K562 (cell line): ENCODE measurements around the gene MAK. TPM values are rescaled to one million over a fixed set of nuclear protein-coding genes. Genes with fewer than 3 reads are reported as not detected.
A peak's percentile ranks its signal among the peaks of the same experiment; 100 is the strongest.
"Not testable (repeated sequence)": the region's sequence is repeated elsewhere in the genome, so short reads cannot be mapped to it uniquely, and the experiment has no call there.

ENCODE experiments used
- ATAC-seq: fragments of 200-7000 bp; cut with Tn5 transposase; 3 replicates; pipeline ENCODE4 v1.9.1; 2020; ENCODE audit warnings: moderate library complexity
- BruUV-seq: library from RNA; stranded (reverse); fragments of 400-500 nt; replicated peaks from 2 replicates; lab custom pipeline; 2021; lab: Mats Ljungman, UMichigan
- CTCF ChIA-PET: fragments of 300-600 bp; formaldehyde crosslinking; extraction: SDS; loops from one replicate; lab custom pipeline; 2021; ENCODE audit warnings: low intra/inter-chr PET ratio; lab: Yijun Ruan, JAX
- POLR2A ChIA-PET: fragments of 300-600, 350-650 bp; sonication (Branson Sonifier 250); formaldehyde crosslinking; extraction: SDS; loops from one replicate; lab custom pipeline; 2021; ENCODE audit warnings: antibody characterized with exemption, inconsistent platforms; lab: Yijun Ruan, JAX
- DNase-seq, 4 experiments: peaks; one replicate each; pipeline versions ENCODE4 v3.0.0 to v3.0.0-alpha.2; 2011 to 2018; ENCODE audit warnings: low spot score in 3 of 4, mixed read lengths in 3 of 4; ENCODE audit errors: extremely low read depth in 1 of 4
- FAIRE-seq: peaks from 2 replicates; lab custom pipeline; 2011; peaks lifted over from hg19 to GRCh38; lab: Jason Lieb, UNC
- H2AFZ ChIP-seq: 2 replicates; pipeline ENCODE4 v1.6.0; 2011; ENCODE audit warnings: low read depth, low read length, control low read depth, inconsistent platforms
- H3K27ac ChIP-seq: fragments of 200-600 bp; 3 replicates; pipeline ENCODE4 v1.8.0; 2011; ENCODE audit warnings: low read depth, mild to moderate bottlenecking, control low read depth, inconsistent platforms, low read length, moderate library complexity, mixed read lengths; ENCODE audit errors: extremely low read depth
- H3K27me3 ChIP-seq, 2 experiments: fragments of 300-600 bp in 1 of 2; 2 replicates in 1 of 2; 3 replicates in 1 of 2; pipeline versions ENCODE4 v1.6.0 to v1.8.0; 2011; ENCODE audit warnings: inconsistent platforms in 2 of 2, low read length in 2 of 2, mild to moderate bottlenecking in 1 of 2, mixed read lengths in 1 of 2, moderate library complexity in 1 of 2; ENCODE audit not compliant: control insufficient read depth in 2 of 2, insufficient read depth in 2 of 2
- H3K36me3 ChIP-seq: fragments of 300-600 bp; 3 replicates; pipeline ENCODE4 v1.8.0; 2011; ENCODE audit warnings: mild to moderate bottlenecking, low read length, inconsistent platforms; ENCODE audit not compliant: control insufficient read depth, insufficient read depth
- H3K4me1 ChIP-seq, 2 experiments: fragments of 200-600 bp in 1 of 2; replicated peaks in 1 of 2; 2 replicates in 1 of 2; 3 replicates in 1 of 2; pipeline versions ENCODE4 v1.5.1 to v1.8.0; 2011; ENCODE audit warnings: inconsistent platforms in 2 of 2, low read length in 2 of 2, mild to moderate bottlenecking in 1 of 2, mixed read lengths in 1 of 2, moderate library complexity in 1 of 2; ENCODE audit not compliant: control insufficient read depth in 2 of 2, insufficient read depth in 2 of 2
- H3K4me2 ChIP-seq: 2 replicates; pipeline ENCODE4 v1.6.1; 2011; ENCODE audit warnings: low read length, control low read depth, inconsistent platforms, mixed read lengths; ENCODE audit not compliant: insufficient read depth
- H3K4me3 ChIP-seq: fragments of 200-600 bp; sonication (generic), shearing (Covaris generic); 2 replicates; pipeline ENCODE4 v1.5.1; 2016; ENCODE audit warnings: control low read depth, inconsistent platforms
- H3K79me2 ChIP-seq: fragments of 200-600 bp; 3 replicates; pipeline ENCODE4 v1.8.0; 2011; ENCODE audit warnings: low read length, inconsistent platforms; ENCODE audit not compliant: control insufficient read depth, insufficient read depth
- H3K9ac ChIP-seq, 2 experiments: 2 replicates each; pipeline versions ENCODE4 v1.6.0 to v1.6.1; 2011; ENCODE audit warnings: low read depth in 2 of 2, low read length in 2 of 2, control low read depth in 1 of 2, inconsistent platforms in 1 of 2, mild to moderate bottlenecking in 1 of 2, mixed read lengths in 1 of 2; ENCODE audit not compliant: insufficient read depth in 1 of 2
- H3K9me1 ChIP-seq: one replicate; pipeline ENCODE4 v1.6.0; 2011; ENCODE audit warnings: inconsistent platforms, mild to moderate bottlenecking, low read length, moderate library complexity; ENCODE audit not compliant: control insufficient read depth, insufficient read depth
- H3K9me3 ChIP-seq: replicated peaks from 2 replicates; pipeline ENCODE4 v1.5.1; 2011; ENCODE audit warnings: low read depth, low read length, inconsistent platforms; ENCODE audit not compliant: control insufficient read depth, insufficient read depth
- H4K20me1 ChIP-seq: replicated peaks from 2 replicates; pipeline ENCODE4 v1.6.1; 2011; ENCODE audit warnings: low read length, inconsistent platforms, mixed read lengths; ENCODE audit not compliant: control insufficient read depth, insufficient read depth
- SMARCB1 ChIP-seq: IDR thresholded peaks from 2 replicates; pipeline ENCODE4 v1.6.1; 2011; ENCODE audit warnings: improper control_type of control experiment, low read depth; ENCODE audit not compliant: insufficient read length
- WGBS: fragments of 100-300 bp; shearing (Covaris generic); methylation state at CpG from one replicate; pipeline ENCODE4 v1.1.6; 2016; ENCODE audit warnings: low coverage, mixed read lengths; ENCODE audit not compliant: insufficient coverage; ENCODE audit errors: missing lambda C conversion rate; 5-methylcytosine and 5-hydroxymethylcytosine counted together
- in situ Hi-C: fragments of 300-500 bp; cut with MboI; formaldehyde crosslinking; loops from 4 replicates; pipeline ENCODE4 v1.15.0; 2018; ENCODE audit warnings: inconsistent platforms, mixed read lengths
- intact Hi-C: fragments of 100-400 bp; cut with micrococcal nuclease; formaldehyde crosslinking; loops from 2 replicates; pipeline ENCODE4 v1.14.2; 2022
- polyA plus RNA-seq, 8 experiments: library from polyadenylated mRNA; depleted of rRNA in 4 of 8; stranded (reverse) in 5 of 8; unstranded in 3 of 8; fragments of >200 nt; fragmentation: Nextera tagmentation in 2 of 8; fragmentation: Illumina TruSeq in 1 of 8; extraction: Ambion mirVana in 2 of 8; extraction: Trizol in 1 of 8; gene quantifications; 2 replicates each; pipeline versions ENCODE4 v1.2.1 to v1.2.3, GENCODE V29; 2011 to 2014; ENCODE audit warnings: inconsistent platforms in 1 of 8, missing spikeins in 1 of 8
- total RNA-seq, 7 experiments: library from RNA; depleted of rRNA in 6 of 7; stranded (reverse); fragments of >200 nt in 6 of 7; fragmentation: Illumina TruSeq in 2 of 7; extraction: Trizol in 2 of 7; gene quantifications; 2 replicates each; pipeline versions ENCODE4 v1.2.1 to v1.2.3, GENCODE V29; 2011 to 2021; ENCODE audit warnings: low replicate concordance in 1 of 7
- TF ChIP-seq, protein P1 (sequence below): fragments of 450-650 bp; IDR thresholded peaks from 2 replicates; pipeline ENCODE4 v1.6.1; 2018; ENCODE audit not compliant: partially characterized antibody

MAK gene
- total and polyA plus RNA-seq, 9 of the 15 experiments (the other 6 are each of a cell fraction or from before 2014, with no cell fraction given), result 0.25 to 1.1 (median 0.53) TPM

DNA sequence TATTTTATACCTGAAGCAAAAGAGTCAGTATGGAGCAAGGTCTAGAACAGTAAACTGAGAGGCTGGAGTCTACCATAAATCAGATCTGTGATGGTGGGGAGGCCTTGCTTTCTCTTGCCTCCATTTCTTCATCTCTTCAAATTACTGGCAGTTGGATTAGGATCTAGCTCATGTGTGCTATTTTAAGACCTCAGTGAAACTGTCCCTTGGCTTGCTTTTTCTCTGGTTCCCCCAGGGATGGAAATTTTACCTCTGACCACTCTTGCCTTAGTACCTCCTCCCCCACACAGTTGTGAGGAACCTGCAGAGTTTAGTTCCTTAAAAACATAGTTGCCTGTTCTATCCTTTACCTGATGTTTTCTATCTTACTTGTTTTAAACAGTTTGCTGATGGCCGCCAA lies 82.3 kb downstream of the MAK start:
- no peak overlapping the region for H3K27ac ChIP-seq
- FAIRE-seq, result no peak
- no peaks in the 10 kb centered on the region for H3K9me3 ChIP-seq
- peaks cover 49% of the 10 kb centered on the region for H3K79me2 ChIP-seq
- TF ChIP-seq SMARCB1, result no peak
- TF ChIP-seq, protein P1, sequence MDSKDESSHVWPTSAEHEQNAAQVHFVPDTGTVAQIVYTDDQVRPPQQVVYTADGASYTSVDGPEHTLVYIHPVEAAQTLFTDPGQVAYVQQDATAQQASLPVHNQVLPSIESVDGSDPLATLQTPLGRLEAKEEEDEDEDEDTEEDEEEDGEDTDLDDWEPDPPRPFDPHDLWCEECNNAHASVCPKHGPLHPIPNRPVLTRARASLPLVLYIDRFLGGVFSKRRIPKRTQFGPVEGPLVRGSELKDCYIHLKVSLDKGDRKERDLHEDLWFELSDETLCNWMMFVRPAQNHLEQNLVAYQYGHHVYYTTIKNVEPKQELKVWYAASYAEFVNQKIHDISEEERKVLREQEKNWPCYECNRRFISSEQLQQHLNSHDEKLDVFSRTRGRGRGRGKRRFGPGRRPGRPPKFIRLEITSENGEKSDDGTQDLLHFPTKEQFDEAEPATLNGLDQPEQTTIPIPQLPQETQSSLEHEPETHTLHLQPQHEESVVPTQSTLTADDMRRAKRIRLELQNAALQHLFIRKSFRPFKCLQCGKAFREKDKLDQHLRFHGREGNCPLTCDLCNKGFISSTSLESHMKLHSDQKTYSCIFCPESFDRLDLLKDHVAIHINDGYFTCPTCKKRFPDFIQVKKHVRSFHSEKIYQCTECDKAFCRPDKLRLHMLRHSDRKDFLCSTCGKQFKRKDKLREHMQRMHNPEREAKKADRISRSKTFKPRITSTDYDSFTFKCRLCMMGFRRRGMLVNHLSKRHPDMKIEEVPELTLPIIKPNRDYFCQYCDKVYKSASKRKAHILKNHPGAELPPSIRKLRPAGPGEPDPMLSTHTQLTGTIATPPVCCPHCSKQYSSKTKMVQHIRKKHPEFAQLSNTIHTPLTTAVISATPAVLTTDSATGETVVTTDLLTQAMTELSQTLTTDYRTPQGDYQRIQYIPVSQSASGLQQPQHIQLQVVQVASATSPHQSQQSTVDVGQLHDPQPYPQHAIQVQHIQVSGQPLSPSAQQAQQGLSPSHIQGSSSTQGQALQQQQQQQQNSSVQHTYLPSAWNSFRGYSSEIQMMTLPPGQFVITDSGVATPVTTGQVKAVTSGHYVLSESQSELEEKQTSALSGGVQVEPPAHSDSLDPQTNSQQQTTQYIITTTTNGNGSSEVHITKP, result peak; percentile 76
- no peak for ATAC-seq
- no peak overlapping the region for H3K4me3 ChIP-seq
- H3K36me3 ChIP-seq, result peaks cover 82% of the 10 kb centered on the region
- H3K4me1 ChIP-seq, result peaks cover under 1 to 16% of the 10 kb centered on the region in 2 experiments; a peak in 3 of 5 replicates
- H3K9ac ChIP-seq, result no peak overlapping the region
- in situ Hi-C loops (no loop called here), intact Hi-C loops (no loop called here)
- no peak for DNase-seq
- H3K9me1 ChIP-seq, result no peaks in the 10 kb centered on the region
- WGBS, result 62% methylated on average over 1 of the region's 1 CpG
- no TSS peak for BruUV-seq
- POLR2A ChIA-PET, result interaction anchor here (0.6 to 3.0 kb wide), 2 partner anchors 15 to 41 kb away, joined by 3 to 11 read pairs; no protein-coding TSS in a partner anchor
- CTCF ChIA-PET, result interaction anchor here (0.6 kb wide), 1 partner anchor 45 kb away, joined by 4 read pairs; no protein-coding TSS in a partner anchor
- H4K20me1 ChIP-seq, result peaks cover 10% of the 10 kb centered on the region; the same call in 1 of the 2 replicates
- H3K27me3 ChIP-seq, result no peaks in the 10 kb centered on the region
- no peak overlapping the region for H3K4me2 ChIP-seq
- no peak overlapping the region for H2AFZ ChIP-seq

GRCh38 chr6:10751757-10752156 lies 86.6 kb downstream of the MAK start:
- H4K20me1 ChIP-seq, result peaks cover 25% of the 10 kb centered on the region
- H3K9me3 ChIP-seq, H3K27ac ChIP-seq, H2AFZ ChIP-seq, H3K9me1 ChIP-seq, BruUV-seq, intact Hi-C loops, in situ Hi-C loops, H3K4me2 ChIP-seq, H3K27me3 ChIP-seq, CTCF ChIA-PET, H3K4me3 ChIP-seq, ATAC-seq: not testable (repeated sequence)
- H3K9ac ChIP-seq, result 0 out of 4 replicates have a peak overlapping the region, but pooled peaks of 1 of the 2 experiments have one; percentile 15
- POLR2A ChIA-PET, result interaction anchor here (0.9 kb wide), 1 partner anchor 9 kb away, joined by 3 read pairs; no protein-coding TSS in a partner anchor
- peaks cover 70% of the 10 kb centered on the region for H3K36me3 ChIP-seq
- peak in 1 of 4 experiments; percentile 30 for DNase-seq
- peaks cover 82% of the 10 kb centered on the region for H3K79me2 ChIP-seq
- peaks cover 17 to 32% of the 10 kb centered on the region in 2 experiments for H3K4me1 ChIP-seq
- WGBS, result 65% methylated on average over 3 of the region's 5 CpGs
- peak; percentile 95 for FAIRE-seq
